Mesenchymal stem cell (in vitro differentiated cells and primary cell): ENCODE results near the gene BAZ2B.

Source experiments
- DNase-seq: peaks from one replicate; pipeline ENCODE4 v3.0.0-alpha.2; 2013
- H2AFZ ChIP-seq: one replicate; pipeline ENCODE4 v1.6.1; 2013; ENCODE audit warnings: low read depth, mild to moderate bottlenecking, control low read depth, inconsistent platforms, low read length, moderate library complexity
- H2AK5ac ChIP-seq: 2 replicates; pipeline ENCODE4 v1.6.1; 2013; ENCODE audit warnings: low read length, moderate library complexity, mild to moderate bottlenecking, inconsistent platforms; ENCODE audit not compliant: severe bottlenecking
- H2BK120ac ChIP-seq: one replicate; pipeline ENCODE4 v1.6.1; 2013; ENCODE audit warnings: low read depth, mild to moderate bottlenecking, inconsistent platforms, low read length, moderate library complexity
- H2BK12ac ChIP-seq, 2 experiments: one replicate each; pipeline ENCODE4 v1.6.1; 2013; ENCODE audit warnings: inconsistent platforms in 2 of 2, low read length in 2 of 2, mild to moderate bottlenecking in 2 of 2, moderate library complexity in 2 of 2, control low read depth in 1 of 2
- H2BK15ac ChIP-seq: one replicate; pipeline ENCODE4 v1.6.1; 2013; ENCODE audit warnings: mild to moderate bottlenecking, low read depth, inconsistent platforms; ENCODE audit not compliant: poor library complexity, severe bottlenecking
- H2BK5ac ChIP-seq: 2 replicates; pipeline ENCODE4 v1.6.1; 2013; ENCODE audit warnings: low read depth, mild to moderate bottlenecking, low read length, control low read depth, inconsistent platforms; ENCODE audit not compliant: poor library complexity, severe bottlenecking
- H3K14ac ChIP-seq, 2 experiments: one replicate each; pipeline ENCODE4 v1.6.1; 2013; ENCODE audit warnings: inconsistent platforms in 2 of 2, low read length in 2 of 2, control low read depth in 1 of 2, mild to moderate bottlenecking in 1 of 2, moderate library complexity in 1 of 2
- H3K18ac ChIP-seq, 2 experiments: one replicate each; pipeline ENCODE4 v1.6.1; 2013; ENCODE audit warnings: inconsistent platforms in 2 of 2, low read length in 2 of 2, control low read depth in 1 of 2, low read depth in 1 of 2, mild to moderate bottlenecking in 1 of 2
- H3K23ac ChIP-seq, 2 experiments: one replicate each; pipeline ENCODE4 v1.6.1; 2013; ENCODE audit warnings: inconsistent platforms in 2 of 2, low read length in 2 of 2, mild to moderate bottlenecking in 2 of 2, moderate library complexity in 2 of 2, control low read depth in 1 of 2
- H3K27ac ChIP-seq: 2 replicates; pipeline ENCODE4 v1.5.1; 2013; ENCODE audit warnings: mild to moderate bottlenecking, moderate library complexity, low read length, control low read depth, inconsistent platforms; ENCODE audit not compliant: poor library complexity, severe bottlenecking
- H3K27me3 ChIP-seq, 2 experiments: 2 replicates each; pipeline versions ENCODE4 v1.6.1 to v1.7.0; 2013; ENCODE audit warnings: low read length in 2 of 2, mild to moderate bottlenecking in 2 of 2, moderate library complexity in 2 of 2, control low read depth in 1 of 2, inconsistent platforms in 1 of 2; ENCODE audit not compliant: control insufficient read depth in 1 of 2, insufficient read depth in 1 of 2
- H3K36me3 ChIP-seq, 2 experiments: 2 replicates each; pipeline versions ENCODE4 v1.6.1 to v1.7.0; 2013; ENCODE audit warnings: low read length in 2 of 2, control low read depth in 1 of 2, inconsistent platforms in 1 of 2, low read depth in 1 of 2, mild to moderate bottlenecking in 1 of 2; ENCODE audit not compliant: insufficient read depth in 2 of 2, control insufficient read depth in 1 of 2
- H3K4ac ChIP-seq, 2 experiments: one replicate each; pipeline ENCODE4 v1.6.1; 2013; ENCODE audit warnings: inconsistent platforms in 2 of 2, low read length in 2 of 2, mild to moderate bottlenecking in 2 of 2, moderate library complexity in 2 of 2, control low read depth in 1 of 2, low read depth in 1 of 2
- H3K4me1 ChIP-seq: 2 replicates; pipeline ENCODE4 v1.6.1; 2013; ENCODE audit warnings: low read depth, low read length, control low read depth; ENCODE audit not compliant: control insufficient read depth, insufficient read depth
- H3K4me2 ChIP-seq: 2 replicates; pipeline ENCODE4 v1.6.1; 2013; ENCODE audit warnings: low read length, mild to moderate bottlenecking, inconsistent platforms; ENCODE audit not compliant: poor library complexity, severe bottlenecking
- H3K4me3 ChIP-seq, 2 experiments: 2 replicates each; pipeline versions ENCODE4 v1.5.1 to v1.7.0; 2013; ENCODE audit warnings: low read length in 2 of 2, mild to moderate bottlenecking in 2 of 2, control low read depth in 1 of 2, low read depth in 1 of 2; ENCODE audit not compliant: insufficient read depth in 1 of 2
- H3K79me1 ChIP-seq: replicated peaks from 2 replicates; pipeline ENCODE4 v1.6.1; 2013; ENCODE audit warnings: mild to moderate bottlenecking, control low read depth, low read length, inconsistent platforms; ENCODE audit not compliant: poor library complexity, severe bottlenecking
- H3K9ac ChIP-seq: 2 replicates; pipeline ENCODE4 v1.7.0; 2013; ENCODE audit warnings: mild to moderate bottlenecking, low read length, moderate library complexity
- H3K9me3 ChIP-seq: 2 replicates; pipeline ENCODE4 v1.7.0; 2013; ENCODE audit warnings: mild to moderate bottlenecking, low read length; ENCODE audit not compliant: control insufficient read depth
- H4K8ac ChIP-seq: one replicate; pipeline ENCODE4 v1.6.1; 2013; ENCODE audit warnings: inconsistent platforms, mild to moderate bottlenecking, low read length, moderate library complexity
- H4K91ac ChIP-seq: one replicate; pipeline ENCODE4 v1.6.1; 2013; ENCODE audit warnings: mild to moderate bottlenecking, low read length, inconsistent platforms
- WGBS: methylation state at CpG from one replicate; pipeline ENCODE4 v1.1.7; 2013; ENCODE audit warnings: mixed read lengths; 5-methylcytosine and 5-hydroxymethylcytosine counted together

Gene BAZ2B

GRCh38 chr2:159545085-159545484 is 71.3 kb downstream of the BAZ2B start:
- Histone ChIP-seq H3K9ac (no peak overlapping the region), H2BK12ac (no peak overlapping the region), H3K79me1 (peaks cover 14% of the 10 kb centered on the region), H3K36me3 (peaks cover 8 to 32% of the 10 kb centered on the region in 2 experiments), H3K14ac (no peak overlapping the region), H2BK5ac (no peak overlapping the region), H2AK5ac (no peak overlapping the region), H3K4ac (no peak overlapping the region), H3K23ac (no peak overlapping the region), H3K27me3 (no peaks in the 10 kb centered on the region), H4K8ac (no peak overlapping the region), H2BK120ac (no peak overlapping the region), H3K18ac (no peak overlapping the region), H3K9me3 (peaks cover 30% of the 10 kb centered on the region), H3K4me2 (no peak overlapping the region), H3K27ac (no peak overlapping the region), H2AFZ (no peak overlapping the region), H4K91ac (no peak overlapping the region), H3K4me3 (no peak overlapping the region), H3K4me1 (no peaks in the 10 kb centered on the region), H2BK15ac (no peak overlapping the region)
- no CpG with 5 or more reads among the region's 1 CpG for WGBS
- no peak for DNase-seq

GRCh38 chr2:159542101-159542500 is 74.2 kb downstream of the BAZ2B start:
- peaks cover 30% of the 10 kb centered on the region for H3K9me3 ChIP-seq
- no peak overlapping the region for H2AK5ac ChIP-seq
- no peak overlapping the region for H3K23ac ChIP-seq
- no peak overlapping the region for H3K14ac ChIP-seq
- H2BK12ac ChIP-seq: no peak overlapping the region
- no peak overlapping the region for H2AFZ ChIP-seq
- no peak overlapping the region for H3K18ac ChIP-seq
- H2BK15ac ChIP-seq: no peak overlapping the region
- H3K79me1 ChIP-seq: peaks cover 13% of the 10 kb centered on the region
- no peak overlapping the region for H2BK120ac ChIP-seq
- peaks cover 8 to 36% of the 10 kb centered on the region in 2 experiments for H3K36me3 ChIP-seq
- no peak overlapping the region for H2BK5ac ChIP-seq
- no peak overlapping the region for H4K8ac ChIP-seq
- H3K4me2 ChIP-seq: no peak overlapping the region
- no peak overlapping the region for H3K27ac ChIP-seq
- H3K4ac ChIP-seq: no peak overlapping the region
- DNase-seq: no peak
- no peaks in the 10 kb centered on the region for H3K4me1 ChIP-seq
- H4K91ac ChIP-seq: no peak overlapping the region
- no peaks in the 10 kb centered on the region for H3K27me3 ChIP-seq
- H3K4me3 ChIP-seq: no peak overlapping the region
- no peak overlapping the region for H3K9ac ChIP-seq

- H3K14ac ChIP-seq: no peak overlapping the region
- H3K9ac ChIP-seq: no peak overlapping the region
- no peak overlapping the region for H3K4me3 ChIP-seq
- DNase-seq: no peak
- no peak overlapping the region for H3K27ac ChIP-seq
- no peak overlapping the region for H2AFZ ChIP-seq
- H3K23ac ChIP-seq: no peak overlapping the region
- H2BK5ac ChIP-seq: no peak overlapping the region
- no peaks in the 10 kb centered on the region for H3K27me3 ChIP-seq
- no peaks in the 10 kb centered on the region for H3K4me1 ChIP-seq
- no peak overlapping the region for H2BK15ac ChIP-seq
- no peak overlapping the region for H2BK120ac ChIP-seq
- H4K91ac ChIP-seq: no peak overlapping the region
- no peak overlapping the region for H4K8ac ChIP-seq
- peaks cover 25% of the 10 kb centered on the region for H3K9me3 ChIP-seq
- H3K4me2 ChIP-seq: no peak overlapping the region
- H3K79me1 ChIP-seq: peaks cover 12% of the 10 kb centered on the region
- no peak overlapping the region for H3K18ac ChIP-seq
- H2AK5ac ChIP-seq: no peak overlapping the region
- 100% methylated on average over 1 of the region's 1 CpG for WGBS
- no peak overlapping the region for H3K4ac ChIP-seq
- H3K36me3 ChIP-seq: peaks cover 7 to 35% of the 10 kb centered on the region in 2 experiments
- no peak overlapping the region for H2BK12ac ChIP-seq
These were observed 76.6 kb downstream of the BAZ2B start for GRCh38 chr2:159539701-159540100.

- 89% methylated on average over 2 of the region's 3 CpGs for WGBS
- H2BK12ac ChIP-seq: no peak overlapping the region
- H3K23ac ChIP-seq: no peak overlapping the region
- H2AK5ac ChIP-seq: no peak overlapping the region
- no peak overlapping the region for H3K4me2 ChIP-seq
- H3K9ac ChIP-seq: no peak overlapping the region
- DNase-seq: no peak
- no peak overlapping the region for H3K4me3 ChIP-seq
- H3K27ac ChIP-seq: no peak overlapping the region
- no peak overlapping the region for H2AFZ ChIP-seq
- H2BK120ac ChIP-seq: no peak overlapping the region
- H2BK15ac ChIP-seq: no peak overlapping the region
- H3K18ac ChIP-seq: no peak overlapping the region
- H4K91ac ChIP-seq: no peak overlapping the region
- no peak overlapping the region for H3K4ac ChIP-seq
- H4K8ac ChIP-seq: no peak overlapping the region
- peaks cover 24% of the 10 kb centered on the region for H3K9me3 ChIP-seq
- no peak overlapping the region for H2BK5ac ChIP-seq
- peaks cover 7 to 28% of the 10 kb centered on the region in 2 experiments for H3K36me3 ChIP-seq
- H3K27me3 ChIP-seq: no peaks in the 10 kb centered on the region
- H3K79me1 ChIP-seq: peaks cover 13% of the 10 kb centered on the region
- no peaks in the 10 kb centered on the region for H3K4me1 ChIP-seq
- no peak overlapping the region for H3K14ac ChIP-seq
These were observed 77.5 kb downstream of the BAZ2B start for GRCh38 chr2:159538801-159539200.
